Kasumi-1 (cell line): ENCODE results near the gene KIR3DL3.
"Not testable (repeated sequence)": the region's sequence is repeated elsewhere in the genome, so short reads cannot be mapped to it uniquely, and the experiment has no call there.

Experiments used
- DNase-seq, 2 experiments: peaks; one replicate each; lab custom pipeline; 2025; lab: John Stamatoyannopoulos, UW

Gene KIR3DL3

GRCh38 chr19:54782916-54783315 lies 58.7 kb downstream of the KIR3DL3 start:
- not testable (repeated sequence) for DNase-seq
